Adrenal gland (tissue), 12 donors: ENCODE measurements around the gene COL12A1. TPM values are rescaled to one million over a fixed set of nuclear protein-coding genes. Genes with fewer than 3 reads are reported as not detected.

Source experiments
- DNase-seq, 7 donors: peaks; one replicate each; pipeline ENCODE4 v3.0.0-alpha.2; 2019 to 2020
- H3K27ac ChIP-seq, 5 donors: fragments of 200-600 bp; sonication (generic) in 4 of 5; 1 replicate in 3 of 5; 2 replicates in 2 of 5; pipeline versions ENCODE4 v1.5.1 to v1.8.0; 2016 to 2020; ENCODE audit warnings: mild to moderate bottlenecking in 1 of 5
- H3K27me3 ChIP-seq: fragments of 200-600 bp; 2 replicates; pipeline ENCODE4 v1.8.0; 2021
- H3K36me3 ChIP-seq, 2 donors: fragments of 200-600 bp; replicated peaks in 1 of 2; 1 replicate in 1 of 2; 2 replicates in 1 of 2; pipeline versions ENCODE4 v1.5.1 to v1.8.0; 2018 to 2022
- H3K4me1 ChIP-seq, 2 donors: fragments of 200-600 bp; replicated peaks in 1 of 2; 1 replicate in 1 of 2; 2 replicates in 1 of 2; pipeline versions ENCODE4 v1.5.1 to v1.8.0; 2018 to 2021
- H3K4me3 ChIP-seq, 4 donors: fragments of 200-600 bp; sonication (generic) in 3 of 4; one replicate each; pipeline ENCODE4 v1.5.1; 2016 to 2018
- H3K9me3 ChIP-seq, 3 donors: fragments of 200-600 bp; sonication (generic) in 1 of 3; replicated peaks in 1 of 3; 1 replicate in 2 of 3; 2 replicates in 1 of 3; pipeline versions ENCODE4 v1.5.1 to v1.8.0; 2016 to 2021
- POLR2A ChIP-seq, 2 donors: fragments of 450-650 bp; IDR thresholded peaks; one replicate each; pipeline ENCODE4 v1.6.1; 2017; ENCODE audit warnings: antibody characterized with exemption in 2 of 2, mild to moderate bottlenecking in 2 of 2, moderate library complexity in 1 of 2
- WGBS, 4 donors: extraction: QIAGEN DNeasy Blood & Tissue Kit in 2 of 4; methylation state at CpG; one replicate each; pipeline versions ENCODE4 v1.1.5 to v1.1.7; 2013 to 2017; 5-methylcytosine and 5-hydroxymethylcytosine counted together
- intact Hi-C, 2 donors: fragments of 100-400 bp; cut with DNase I; formaldehyde crosslinking; loops; one replicate each; pipeline versions ENCODE4 v1.14.1 to v1.15.0; 2022 to 2023
- polyA plus RNA-seq, 3 donors: library from polyadenylated mRNA; stranded (reverse); fragments of 200-250 nt in 2 of 3; fragments of 350-450 nt in 1 of 3; fragmentation: Illumina TruSeq in 1 of 3; extraction: RNeasy Lipid Tissue Mini Kit (QIAGEN cat#74804) in 1 of 3; gene quantifications; one replicate each; pipeline ENCODE4 v1.2.3, GENCODE V29; 2013 to 2014
- total RNA-seq, 9 donors: library from RNA; depleted of rRNA in 4 of 9; stranded (reverse); fragments of >200 nt in 4 of 9; fragments of 120-200 nt in 1 of 9; fragmentation: NEBNext Ultra II Directional in 1 of 9; extraction: Animal tissue kit (Norgen Biotek cat#: 25700) in 1 of 9; gene quantifications; one replicate each; pipeline versions ENCODE4 v1.1.0 to v1.2.4, GENCODE V29; 2013 to 2023
- TF ChIP-seq, protein P1 (sequence below), 6 experiments: fragments of 450-650 bp in 4 of 6; fragments of 200-600 bp in 2 of 6; sonication (generic) in 1 of 6; IDR thresholded peaks; 1 replicate in 5 of 6; 2 replicates in 1 of 6; pipeline versions ENCODE4 v1.5.1 to v1.8.0; 2016 to 2021; ENCODE audit warnings: antibody characterized with exemption in 6 of 6, mild to moderate bottlenecking in 2 of 6, moderate library complexity in 1 of 6
- donor health status: healthy with polysubstance abuse.
- donor health status: Bipolar disorder and iron deficiency.
- donor health status: DM: yes; HTN: yes; CAD: no.
- donor health status: DM: no; HTN: no; CAD: no.
- donor health status: DM: no; HTN: no; CAD: no.
- donor health status: DM: yes; HTN: yes; CAD: no.

The COL12A1 gene
- total and polyA plus RNA-seq, 12 donors = 13.0 to 106 (median 54.2) TPM

DNA sequence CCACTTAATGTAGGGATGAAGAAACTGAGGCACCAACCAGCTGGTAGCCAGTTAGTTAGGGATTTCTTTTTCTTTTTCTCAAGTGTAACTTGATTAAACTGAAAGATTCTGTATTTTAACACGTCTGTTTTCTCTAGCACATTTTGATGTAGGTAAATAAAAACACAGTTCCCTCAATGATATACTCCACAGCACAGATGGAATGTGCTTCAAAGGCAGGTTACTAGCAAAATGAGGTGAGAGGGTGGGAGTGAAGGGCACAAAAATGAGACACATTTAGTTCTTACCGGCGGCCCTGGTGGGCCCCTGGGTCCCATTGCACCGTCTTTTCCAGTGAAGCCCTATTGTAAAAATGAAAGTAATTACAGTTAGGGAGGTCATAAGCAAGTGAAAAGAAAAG is 108.9 kb downstream of the COL12A1 start:
- intact Hi-C loops = no loop called here
- H3K36me3 ChIP-seq = no peaks in the 10 kb centered on the region
- H3K27ac ChIP-seq = no peak overlapping the region

GRCh38 chr6:75094614-75095200 is 111.1 kb downstream of the COL12A1 start:
- Histone ChIP-seq H3K27ac (no peak overlapping the region), H3K4me1 (peaks cover 0 to 16% of the 10 kb centered on the region in 2 donors), H3K9me3 (no peaks in the 10 kb centered on the region), H3K27me3 (no peaks in the 10 kb centered on the region), H3K4me3 (no peak overlapping the region), H3K36me3 (no peaks in the 10 kb centered on the region)
- WGBS, 4 donors = 51 to 65% (median 55%) methylated on average over 5 of the region's 5 CpGs
- no peak for DNase-seq
- TF ChIP-seq POLR2A (IDR thresholded peaks at IDR 0.05) = no peak
- TF ChIP-seq, protein P1, sequence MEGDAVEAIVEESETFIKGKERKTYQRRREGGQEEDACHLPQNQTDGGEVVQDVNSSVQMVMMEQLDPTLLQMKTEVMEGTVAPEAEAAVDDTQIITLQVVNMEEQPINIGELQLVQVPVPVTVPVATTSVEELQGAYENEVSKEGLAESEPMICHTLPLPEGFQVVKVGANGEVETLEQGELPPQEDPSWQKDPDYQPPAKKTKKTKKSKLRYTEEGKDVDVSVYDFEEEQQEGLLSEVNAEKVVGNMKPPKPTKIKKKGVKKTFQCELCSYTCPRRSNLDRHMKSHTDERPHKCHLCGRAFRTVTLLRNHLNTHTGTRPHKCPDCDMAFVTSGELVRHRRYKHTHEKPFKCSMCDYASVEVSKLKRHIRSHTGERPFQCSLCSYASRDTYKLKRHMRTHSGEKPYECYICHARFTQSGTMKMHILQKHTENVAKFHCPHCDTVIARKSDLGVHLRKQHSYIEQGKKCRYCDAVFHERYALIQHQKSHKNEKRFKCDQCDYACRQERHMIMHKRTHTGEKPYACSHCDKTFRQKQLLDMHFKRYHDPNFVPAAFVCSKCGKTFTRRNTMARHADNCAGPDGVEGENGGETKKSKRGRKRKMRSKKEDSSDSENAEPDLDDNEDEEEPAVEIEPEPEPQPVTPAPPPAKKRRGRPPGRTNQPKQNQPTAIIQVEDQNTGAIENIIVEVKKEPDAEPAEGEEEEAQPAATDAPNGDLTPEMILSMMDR (IDR thresholded peaks at IDR 0.05) = no peak
- intact Hi-C loops = no loop called here

More for the DNA sequence above, 108.9 kb downstream of the COL12A1 start:
- H3K4me1 ChIP-seq = peaks cover 0 to 16% of the 10 kb centered on the region in 2 donors
- DNase-seq = no peak
- H3K4me3 ChIP-seq = no peak overlapping the region
- WGBS, 4 donors = 70 to 83% (median 80%) methylated on average over 4 of the region's 4 CpGs
- no peaks in the 10 kb centered on the region for H3K9me3 ChIP-seq
- TF ChIP-seq, protein P1 (IDR thresholded peaks at IDR 0.05) = no peak
- TF ChIP-seq POLR2A (IDR thresholded peaks at IDR 0.05) = no peak
- H3K27me3 ChIP-seq = no peaks in the 10 kb centered on the region

GRCh38 chr6:75091467-75092190 is 114.2 kb downstream of the COL12A1 start:
- WGBS, 4 donors = 66 to 84% (median 78%) methylated on average over 4 of the region's 4 CpGs

GRCh38 chr6:75090576-75090975 is 115.3 kb downstream of the COL12A1 start:
- DNase-seq = no peak

More at GRCh38 chr6:75091467-75092190, 114.2 kb downstream of the COL12A1 start:
- DNase-seq = no peak
- Histone ChIP-seq H3K36me3 (no peaks in the 10 kb centered on the region), H3K27ac (no peak overlapping the region), H3K9me3 (no peaks in the 10 kb centered on the region), H3K27me3 (no peaks in the 10 kb centered on the region), H3K4me1 (no peaks in the 10 kb centered on the region), H3K4me3 (no peak overlapping the region)
- TF ChIP-seq POLR2A (IDR thresholded peaks at IDR 0.05) = no peak
- TF ChIP-seq, protein P1 (IDR thresholded peaks at IDR 0.05) = no peak
- intact Hi-C loops = no loop called here

More at GRCh38 chr6:75090576-75090975, 115.3 kb downstream of the COL12A1 start:
- WGBS, 4 donors = 83 to 91% (median 91%) methylated on average over 1 of the region's 1 CpG
- Histone ChIP-seq H3K27me3 (no peaks in the 10 kb centered on the region), H3K4me3 (no peak overlapping the region), H3K9me3 (no peaks in the 10 kb centered on the region), H3K27ac (no peak overlapping the region), H3K4me1 (peaks cover 0 to under 1% of the 10 kb centered on the region in 2 donors), H3K36me3 (no peaks in the 10 kb centered on the region)
- no peak for TF ChIP-seq POLR2A (IDR thresholded peaks at IDR 0.05)
- TF ChIP-seq, protein P1 (IDR thresholded peaks at IDR 0.05) = no peak
- intact Hi-C loops = no loop called here
